22Rv1 (cell line): Measurements from ENCODE around the gene UCN2.

ENCODE experiments used
- CTCF ChIP-seq: fragments of 450-650 bp; IDR thresholded peaks from 2 replicates; pipeline ENCODE4 v1.5.1; 2017; ENCODE audit warnings: mild to moderate bottlenecking
- ZFX ChIP-seq: fragments of 450-650 bp; IDR thresholded peaks from 2 replicates; pipeline ENCODE4 v1.6.1; 2017; ENCODE audit warnings: antibody characterized with exemption, borderline replicate concordance

DNA sequence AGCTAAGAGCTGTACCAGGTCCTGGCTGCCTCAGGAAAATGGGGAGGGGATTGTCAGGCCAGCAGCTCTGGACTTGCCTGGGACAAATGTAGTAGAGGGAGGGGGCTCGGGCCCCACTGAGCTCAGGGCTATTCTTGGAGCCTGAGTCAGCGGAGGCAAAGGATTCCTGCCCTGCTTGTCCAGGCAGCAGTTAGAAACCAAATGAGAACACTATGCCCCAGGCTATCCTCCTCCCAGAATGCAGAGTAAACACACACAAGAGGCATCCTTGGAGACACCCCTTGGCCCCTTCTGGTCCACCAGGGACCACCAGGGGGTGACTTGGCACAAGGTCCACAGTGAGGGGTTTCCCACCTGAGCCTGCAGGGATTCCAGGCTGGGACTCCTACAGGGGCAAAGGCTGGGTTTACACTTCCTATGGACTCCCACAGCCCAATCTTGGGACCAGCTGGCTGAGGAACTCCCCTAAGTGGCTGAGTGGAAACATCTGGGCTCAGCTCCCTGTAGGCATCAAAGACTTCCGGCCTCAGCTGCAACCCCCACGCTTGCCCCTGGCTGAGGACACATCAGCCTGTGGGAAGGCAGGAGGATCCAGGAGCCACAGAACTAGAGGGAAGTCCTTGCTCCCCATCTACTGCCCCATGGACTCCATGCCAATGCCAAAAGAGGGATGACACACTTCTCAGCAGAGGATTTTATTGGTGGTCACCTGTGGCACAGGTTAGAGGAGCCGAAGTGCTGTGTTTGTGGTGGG is 34.9 kb upstream of the UCN2 start:
- TF ChIP-seq CTCF = no peak
- TF ChIP-seq ZFX = no peak
